Putamen (tissue), 1 donor: ENCODE results near the gene CDS2.

ENCODE experiments used
- DNase-seq: peaks from one replicate; pipeline ENCODE4 v3.0.0-alpha.2; 2016; ENCODE audit warnings: low spot score

The CDS2 gene

DNA sequence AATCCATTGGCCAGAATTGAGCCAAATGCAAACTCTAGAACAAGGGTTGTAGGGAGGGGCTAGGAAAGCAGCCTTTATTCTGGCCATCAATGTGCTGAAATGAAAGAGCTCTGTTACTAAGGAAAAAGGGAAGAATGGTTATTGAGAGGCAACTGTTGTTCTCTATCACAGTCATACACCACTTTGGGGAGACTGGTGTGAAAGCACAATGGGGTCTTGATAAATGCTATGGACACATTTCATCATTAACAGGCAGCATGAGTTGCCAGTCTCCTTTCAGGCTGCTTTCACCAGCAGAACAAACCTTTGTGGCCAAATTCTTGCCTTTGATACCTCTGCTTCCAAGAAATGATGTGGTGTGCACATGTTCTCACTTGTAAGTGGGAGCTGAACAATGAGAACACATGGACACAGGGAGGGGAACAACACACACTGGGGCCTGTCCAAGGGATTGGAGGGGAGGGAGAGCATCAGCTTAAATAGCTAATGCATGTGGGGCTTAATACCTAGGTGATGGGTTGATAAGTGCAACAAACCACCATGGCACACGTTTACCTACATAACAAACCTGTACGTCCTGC is 86.2 kb downstream of the CDS2 start:
- peak; percentile 81 for DNase-seq

GRCh38 chr20:5214826-5215225 is 88.0 kb downstream of the CDS2 start:
- no peak for DNase-seq

DNA sequence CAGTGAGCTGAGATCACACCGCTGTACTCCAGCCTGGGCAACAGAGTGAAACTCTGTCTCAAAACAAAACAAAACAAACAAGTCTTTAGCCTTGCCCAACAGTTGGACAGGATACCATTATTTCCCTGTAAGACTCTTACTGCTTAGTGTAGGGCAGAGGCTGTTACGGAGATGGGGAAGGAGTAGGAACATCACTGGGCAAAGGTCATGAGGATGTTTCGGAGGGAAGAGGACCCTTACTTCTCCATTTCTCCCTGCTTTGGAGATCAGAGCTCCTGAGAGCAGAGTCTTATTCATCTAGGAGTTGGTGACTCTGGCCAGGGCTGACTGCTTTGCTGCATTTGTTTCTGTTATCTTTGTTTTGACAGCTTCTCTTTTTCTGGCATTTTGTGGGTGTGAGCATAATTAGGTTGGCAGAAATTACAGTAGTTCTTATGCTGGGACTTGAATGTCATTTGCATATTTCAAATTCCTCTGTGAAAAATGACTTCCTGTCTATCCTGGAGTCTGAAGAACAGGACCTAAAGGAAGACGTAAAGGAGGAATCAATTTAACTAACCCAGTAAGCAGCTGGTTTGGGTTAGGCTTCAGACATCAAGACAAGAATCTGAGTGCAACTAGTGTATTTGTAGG is 89.0 kb downstream of the CDS2 start:
- DNase-seq = peak; percentile 66

DNA sequence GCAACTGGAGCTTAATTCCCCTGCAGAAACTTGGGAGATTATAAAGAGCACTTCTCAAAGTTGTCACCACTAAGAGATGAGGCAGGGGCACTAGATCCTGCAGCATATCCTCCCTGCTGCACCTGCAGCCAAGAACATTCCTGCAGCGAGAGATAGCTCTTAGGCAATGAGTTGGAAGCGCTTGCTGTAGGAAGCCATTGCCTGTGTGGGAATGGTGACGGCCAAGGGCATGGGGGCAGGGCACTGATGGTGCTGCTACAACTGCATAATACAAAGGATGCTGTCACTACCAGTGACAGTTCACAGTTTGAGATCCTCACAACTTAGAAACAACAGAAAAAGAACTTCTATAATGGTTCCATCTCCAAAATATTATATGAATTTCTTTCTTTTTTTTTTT is 89.9 kb downstream of the CDS2 start:
- DNase-seq = peak; percentile 75

- no peak for DNase-seq
Measured at GRCh38 chr20:5217616-5218015, 90.8 kb downstream of the CDS2 start.

DNA sequence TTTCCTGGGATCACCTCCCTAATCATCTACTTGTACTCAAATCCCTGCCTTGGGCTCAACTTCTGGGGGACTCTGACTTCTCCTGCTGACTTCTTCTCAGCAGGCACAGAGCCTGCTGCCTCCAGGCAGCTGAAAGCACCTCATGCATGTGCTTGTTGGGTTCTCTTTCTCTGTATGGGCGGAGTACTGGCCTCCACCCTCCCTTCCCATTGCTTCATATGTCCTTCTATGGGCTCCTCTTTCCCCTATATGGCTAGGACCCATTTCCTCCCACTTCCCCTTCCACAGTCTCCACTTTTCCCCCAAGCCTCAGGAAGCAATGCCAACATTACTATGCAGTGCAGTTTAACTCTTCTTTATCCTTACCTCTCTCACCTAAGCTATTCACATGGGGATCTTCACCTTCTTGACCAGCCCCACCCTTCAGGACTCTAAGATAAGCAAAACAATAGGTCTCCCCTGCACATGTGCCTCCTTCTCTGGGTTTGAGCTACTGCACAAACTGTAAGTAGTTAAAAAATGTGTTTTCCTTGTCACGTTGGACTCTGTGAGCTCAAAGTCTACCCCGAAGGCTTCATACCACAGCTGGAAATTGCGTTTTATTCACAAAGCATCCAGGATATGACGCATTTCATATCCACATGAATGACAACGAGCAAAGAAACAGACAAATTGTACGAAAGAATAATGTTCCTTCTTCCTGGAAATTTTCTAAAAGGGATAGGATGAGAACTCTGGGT is 93.7 kb downstream of the CDS2 start:
- no peak for DNase-seq

- no peak for DNase-seq
Measured at GRCh38 chr20:5221061-5221430, 94.2 kb downstream of the CDS2 start.

- peak; percentile 66 for DNase-seq
Measured at GRCh38 chr20:5222919-5223634, 96.3 kb downstream of the CDS2 start.

GRCh38 chr20:5230544-5230943 is 103.7 kb downstream of the CDS2 start:
- no peak for DNase-seq

DNA sequence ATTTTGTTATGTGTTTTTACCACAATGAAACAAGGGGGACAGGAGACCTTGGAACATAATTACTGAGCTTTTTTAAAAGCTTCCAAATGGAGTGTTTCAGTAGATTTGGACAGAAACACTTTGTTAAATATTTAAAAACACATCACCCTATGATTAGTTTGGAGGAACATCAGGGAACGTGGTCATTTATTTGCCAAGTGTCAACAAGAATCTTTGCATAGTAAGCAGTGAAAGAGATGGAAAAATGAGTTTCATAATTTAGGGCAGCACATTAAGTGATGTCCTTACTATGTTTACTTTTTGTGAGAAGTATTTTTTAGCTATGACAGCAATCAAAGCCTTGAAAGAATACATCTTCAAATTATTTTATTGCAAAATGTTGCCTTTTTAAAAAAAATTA is 107.3 kb downstream of the CDS2 start:
- DNase-seq = no peak

DNA sequence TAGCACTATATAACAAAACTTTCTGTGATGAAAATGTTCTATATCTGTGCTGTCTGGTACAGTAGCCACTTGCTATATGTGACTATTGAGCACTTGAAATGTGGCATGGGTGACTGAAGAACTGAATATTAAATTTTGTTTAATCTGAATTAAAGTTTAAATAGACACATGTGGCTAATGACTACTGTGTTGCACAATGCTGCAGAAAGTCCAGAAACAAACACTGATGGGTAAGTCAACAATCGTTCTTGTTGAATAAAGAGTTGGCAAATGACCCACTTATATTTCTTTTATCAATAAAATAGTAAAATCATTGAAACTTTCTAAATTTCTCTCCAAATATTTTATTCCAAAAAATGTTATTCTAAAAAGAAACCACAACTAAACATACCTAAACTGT is 108.2 kb downstream of the CDS2 start:
- DNase-seq = no peak
